CD1c-positive myeloid dendritic cell (primary cell): ENCODE data around the gene MFSD8.
A peak's percentile ranks its signal among the peaks of the same experiment; 100 is the strongest.
"Not testable (repeated sequence)": the region's sequence is repeated elsewhere in the genome, so short reads cannot be mapped to it uniquely, and the experiment has no call there.

Source experiments
- DNase-seq: peaks from one replicate; pipeline ENCODE4 v3.0.0-alpha.2; 2016; ENCODE audit errors: extremely low spot score

Gene MFSD8

GRCh38 chr4:127965062-127965802, at the start of gene MFSD8, which contains the start of gene ABHD18:
MFSD8 (minus strand) TSS chr4:127965173; CDS start chr4:127965133, 40 bp downstream.
ABHD18 (plus strand) TSS chr4:127965406; CDS start chr4:127982956, 17,550 bp downstream.
- peak; percentile 100 for DNase-seq

GRCh38 chr4:128009428-128009827, 44.5 kb upstream of the MFSD8 start:
- no peak for DNase-seq

GRCh38 chr4:128006592-128006991, 41.6 kb upstream of the MFSD8 start:
- no peak for DNase-seq

- peak; percentile 35 for DNase-seq
Measured at GRCh38 chr4:127997534-127998388, 32.8 kb upstream of the MFSD8 start.

- DNase-seq: not testable (repeated sequence)
Measured at GRCh38 chr4:127996521-127996920, 31.5 kb upstream of the MFSD8 start.

- no peak for DNase-seq
Measured at GRCh38 chr4:127995776-127996175, 30.8 kb upstream of the MFSD8 start.

GRCh38 chr4:127993151-127993550, 28.2 kb upstream of the MFSD8 start:
- DNase-seq: peak; percentile 51

GRCh38 chr4:127988638-127989037, 23.7 kb upstream of the MFSD8 start:
- no peak for DNase-seq

GRCh38 chr4:127985989-127986388, 21.0 kb upstream of the MFSD8 start:
- no peak for DNase-seq

- no peak for DNase-seq
Measured at GRCh38 chr4:127982445-127982844, 17.5 kb upstream of the MFSD8 start.

- DNase-seq: no peak
Measured at GRCh38 chr4:127978930-127979329, 14.0 kb upstream of the MFSD8 start.

GRCh38 chr4:127975121-127975770, 10.3 kb upstream of the MFSD8 start:
- DNase-seq: no peak

- DNase-seq: not testable (repeated sequence)
Measured at GRCh38 chr4:127970925-127971324, 6.0 kb upstream of the MFSD8 start.

- DNase-seq: no peak
Measured at GRCh38 chr4:127968586-127968985, 3.6 kb upstream of the MFSD8 start.

GRCh38 chr4:127967141-127967775, 2.3 kb upstream of the MFSD8 start:
- no peak for DNase-seq

- DNase-seq: peak; percentile 47
Measured at GRCh38 chr4:127965803-127966175, 816 bp upstream of the MFSD8 start.

- peak; percentile 9 for DNase-seq
Measured at GRCh38 chr4:127964426-127965061, 429 bp downstream of the MFSD8 start.

GRCh38 chr4:127963633-127964398, 1.2 kb downstream of the MFSD8 start:
- DNase-seq: not testable (repeated sequence)

- no peak for DNase-seq
Measured at GRCh38 chr4:127959794-127960193, 5.2 kb downstream of the MFSD8 start.

GRCh38 chr4:127957105-127957504, 7.9 kb downstream of the MFSD8 start:
- no peak for DNase-seq

- no peak for DNase-seq
Measured at GRCh38 chr4:127936974-127937373, 28.0 kb downstream of the MFSD8 start.
